ENCODE data around the gene ALDH1L2. TPM values are rescaled to one million over a fixed set of nuclear protein-coding genes. Genes with fewer than 3 reads are reported as not detected.

The ALDH1L2 gene
- total and polyA plus RNA-seq, 9 of the 15 experiments (the other 6 are each of a cell fraction or from before 2014, with no cell fraction given) = 1.1 to 9.9 (median 3.8) TPM

- Histone ChIP-seq H3K9me1 (ENCODE audit: control insufficient read depth, insufficient read depth, low read length) (no peaks in the 10 kb centered on the region), H3K36me3 (ENCODE audit: control insufficient read depth, insufficient read depth, low read length) (peaks cover 88% of the 10 kb centered on the region), H3K27ac (ENCODE audit: extremely low read depth, low read depth, low read length) (no peak overlapping the region), H3K79me2 (ENCODE audit: control insufficient read depth, insufficient read depth, low read length) (peaks cover 18% of the 10 kb centered on the region; the same call in 2 of the 3 replicates), H3K4me2 (ENCODE audit: insufficient read depth, low read length) (no peak overlapping the region), H3K4me3 (no peak overlapping the region), H3K9me3 (replicated peaks; ENCODE audit: control insufficient read depth, insufficient read depth, low read depth, low read length) (no peaks in the 10 kb centered on the region), H3K27me3 (ENCODE audit: control insufficient read depth in 2 of 2, insufficient read depth in 2 of 2, low read length in 2 of 2) (no peaks in the 10 kb centered on the region), H2AFZ (ENCODE audit: low read depth, low read length) (no peak overlapping the region), H3K9ac (ENCODE audit: insufficient read depth in 1 of 2, low read depth in 2 of 2, low read length in 2 of 2) (no peak overlapping the region), H4K20me1 (replicated peaks; ENCODE audit: control insufficient read depth, insufficient read depth, low read length) (no peaks in the 10 kb centered on the region), H3K4me1 (replicated peaks in 1 of 2; ENCODE audit: control insufficient read depth in 2 of 2, insufficient read depth in 2 of 2, low read length in 2 of 2) (no peaks in the 10 kb centered on the region)
- FAIRE-seq = no peak
- intact Hi-C loops (cut with micrococcal nuclease) = no loop called here
- TF ChIP-seq RBM25 (IDR thresholded peaks at IDR 0.05; ENCODE audit: low read depth, low read length, severe bottlenecking) (no peak), KAT2B (IDR thresholded peaks at IDR 0.05; ENCODE audit: low read depth, low read length) (no peak), E2F6 (IDR thresholded peaks at IDR 0.05; ENCODE audit: borderline replicate concordance in 1 of 2, extremely low read depth in 1 of 2, insufficient read depth in 1 of 2, insufficient read length in 1 of 2, low read depth in 1 of 2, low read length in 1 of 2, poor library complexity in 1 of 2, severe bottlenecking in 1 of 2) (no peak), MYC (IDR thresholded peaks at IDR 0.05; ENCODE audit: low read depth, low read length) (no peak), MYC (CRISPR knock-in tag; IDR thresholded peaks at IDR 0.05; ENCODE audit: borderline replicate concordance, low read depth) (no peak)
- BruUV-seq (replicated peaks) = no TSS peak
- CTCF ChIA-PET (ENCODE audit: low intra/inter-chr PET ratio) = no interaction called here
- no peak for DNase-seq (ENCODE audit: extremely low read depth in 1 of 4, low spot score in 3 of 4)
- ATAC-seq = no peak
- WGBS (ENCODE audit: insufficient coverage, low coverage, missing lambda C conversion rate) = 69% methylated on average over 1 of the region's 1 CpG
- POLR2A ChIA-PET = interaction anchor here (0.6 to 2.7 kb wide), 2 partner anchors 9 to 945 kb away, joined by 4 to 10 read pairs; partner anchors contain the start of gene WASHC4
- in situ Hi-C loops (cut with MboI) = no loop called here
These were observed 32.7 kb upstream of the ALDH1L2 start for GRCh38 chr12:105116969-105117368.

All from K562 (cell line).